ENCODE data around the gene ELOB. TPM values are rescaled to one million over a fixed set of nuclear protein-coding genes. Genes with fewer than 3 reads are reported as not detected.

The ELOB gene
- 218 TPM for polyA plus RNA-seq (2013, experiment 1 of 4)
- polyA plus RNA-seq (2013, experiment 2 of 4) = 219 TPM
- polyA plus RNA-seq (2013, experiment 3 of 4) = 229 TPM
- 227 TPM for polyA plus RNA-seq (2013, experiment 4 of 4)

DNA sequence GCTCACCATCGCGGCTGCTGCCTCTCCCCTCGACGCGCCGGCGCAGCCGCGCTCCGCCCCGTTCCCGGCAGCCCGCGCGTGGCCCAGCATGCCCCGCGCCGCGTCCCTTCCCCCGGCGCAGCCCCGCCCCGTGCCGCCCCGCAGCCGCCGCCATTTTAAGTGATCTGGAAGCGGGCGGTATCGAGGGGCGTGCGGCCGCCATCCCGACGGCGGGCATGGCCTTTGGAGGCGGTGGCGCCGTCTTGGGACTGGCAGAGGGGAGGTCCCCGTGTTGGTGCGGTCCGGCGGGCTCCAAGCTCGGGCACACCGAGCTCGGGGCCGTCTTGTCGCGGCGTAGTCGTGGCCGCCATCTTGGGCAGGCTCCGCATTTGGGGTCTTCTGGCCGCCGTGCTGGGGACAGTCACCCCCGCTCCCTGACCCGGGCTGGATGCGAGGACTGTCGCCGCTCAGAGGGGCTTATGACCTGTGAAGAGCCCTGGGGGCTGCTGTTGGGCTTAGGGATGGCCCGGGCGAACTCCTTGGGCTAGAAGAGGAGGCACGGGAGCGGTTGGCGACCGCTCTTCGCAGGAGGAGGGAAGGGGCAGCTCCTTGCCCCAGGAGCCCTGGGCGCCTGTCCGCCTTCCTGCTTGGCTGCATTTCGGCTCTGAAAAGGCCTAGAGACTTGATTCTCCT, at the start of gene ELOB:
ELOB (minus strand) TSS at position 50 of the 672 bp plus-strand sequence; CDS start at position 9, 41 bp downstream.
- H3K4me3 ChIP-seq (ENCODE audit: insufficient read depth, low read depth, low read length) = peak within 1 kb of the TSS; percentile 59
- H3K36me3 ChIP-seq (ENCODE audit: control insufficient read depth, insufficient read depth, low read length) = peaks cover 8% of the 10 kb centered on the region
- WGBS, 2 experiments = 0% methylated on average over 70 of the region's 70 CpGs
- peak within 1 kb of the TSS; percentile 97 for H3K27ac ChIP-seq (ENCODE audit: insufficient read depth, low read depth, low read length, poor library complexity, severe bottlenecking)
- no peaks in the 10 kb centered on the region for H3K27me3 ChIP-seq (ENCODE audit: control insufficient read depth, insufficient read depth, low read length, poor library complexity, severe bottlenecking)
- H3K9me3 ChIP-seq (ENCODE audit: control insufficient read depth, low read length) = no peaks in the 10 kb centered on the region
- no peaks in the 10 kb centered on the region for H3K4me1 ChIP-seq (ENCODE audit: control insufficient read depth, insufficient read depth, low read length)

DNA sequence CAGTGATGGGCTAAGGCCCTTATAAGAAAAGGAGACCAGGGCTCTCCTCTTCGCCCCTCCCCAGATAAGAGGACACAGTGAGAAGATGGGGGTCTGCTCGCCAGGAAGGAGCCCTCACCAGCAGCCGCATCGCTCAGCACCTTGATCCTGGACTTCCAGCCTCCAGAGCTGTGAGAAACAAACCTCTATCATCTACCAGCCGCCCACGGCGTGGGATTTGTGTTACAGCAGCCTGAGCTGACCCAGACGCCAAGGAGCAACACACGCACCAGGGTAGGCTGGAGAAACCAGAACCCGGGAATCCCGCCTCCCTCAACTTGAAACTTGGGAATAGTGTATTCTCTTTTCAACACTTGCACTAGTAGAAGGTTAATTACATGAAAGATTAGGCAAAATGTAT, 48.8 kb upstream of the ELOB start:
- no peak overlapping the region for H3K27ac ChIP-seq (ENCODE audit: insufficient read depth, low read depth, low read length, poor library complexity, severe bottlenecking)
- H3K27me3 ChIP-seq (ENCODE audit: control insufficient read depth, insufficient read depth, low read length, poor library complexity, severe bottlenecking) = no peaks in the 10 kb centered on the region
- no peak overlapping the region for H3K4me3 ChIP-seq (ENCODE audit: insufficient read depth, low read depth, low read length)
- H3K9me3 ChIP-seq (ENCODE audit: control insufficient read depth, low read length) = no peaks in the 10 kb centered on the region
- H3K4me1 ChIP-seq (ENCODE audit: control insufficient read depth, insufficient read depth, low read length) = no peaks in the 10 kb centered on the region
- no peaks in the 10 kb centered on the region for H3K36me3 ChIP-seq (ENCODE audit: control insufficient read depth, insufficient read depth, low read length)
- 82 to 91% methylated on average over 10 to 11 of the region's 11 CpGs for WGBS, 2 experiments

DNA sequence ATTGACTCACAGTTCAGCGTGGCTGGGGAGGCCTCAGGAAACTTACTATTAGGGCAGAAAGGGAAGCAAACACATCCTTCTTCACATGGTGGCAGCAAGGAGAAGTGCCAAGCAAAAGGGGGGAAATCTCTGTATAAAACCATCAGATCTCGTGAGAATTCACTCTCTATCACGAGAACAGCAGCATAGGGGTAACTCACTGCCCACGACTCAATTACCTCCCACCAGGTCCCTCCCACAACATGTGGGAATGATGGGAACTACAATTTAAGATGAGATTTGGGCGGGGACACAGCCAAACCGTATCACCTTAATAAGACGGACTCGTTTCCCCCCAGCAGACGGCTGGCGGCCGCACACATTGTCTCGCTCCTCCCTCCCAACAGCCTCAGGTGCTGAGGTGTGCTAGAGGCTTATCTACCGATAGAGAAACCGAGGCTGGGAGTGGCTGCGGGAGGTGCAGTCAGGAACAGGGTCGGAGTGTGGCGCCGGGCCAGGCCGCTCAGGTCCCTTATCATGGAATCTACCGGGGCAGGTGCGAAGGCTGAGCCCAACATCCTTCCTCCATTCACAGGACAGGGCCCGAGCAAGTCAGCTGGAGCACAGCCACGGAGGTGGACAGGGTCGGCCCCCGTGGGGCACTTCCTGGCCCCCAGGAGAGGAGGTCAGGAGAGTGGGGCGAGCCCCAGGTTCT, 48.1 kb upstream of the ELOB start:
- peaks cover 4% of the 10 kb centered on the region for H3K4me1 ChIP-seq (ENCODE audit: control insufficient read depth, insufficient read depth, low read length)
- 88 to 89% methylated on average over 26 of the region's 26 CpGs for WGBS, 2 experiments
- H3K4me3 ChIP-seq (ENCODE audit: insufficient read depth, low read depth, low read length) = no peak overlapping the region
- no peaks in the 10 kb centered on the region for H3K27me3 ChIP-seq (ENCODE audit: control insufficient read depth, insufficient read depth, low read length, poor library complexity, severe bottlenecking)
- no peaks in the 10 kb centered on the region for H3K36me3 ChIP-seq (ENCODE audit: control insufficient read depth, insufficient read depth, low read length)
- no peak overlapping the region for H3K27ac ChIP-seq (ENCODE audit: insufficient read depth, low read depth, low read length, poor library complexity, severe bottlenecking)
- no peaks in the 10 kb centered on the region for H3K9me3 ChIP-seq (ENCODE audit: control insufficient read depth, low read length)

DNA sequence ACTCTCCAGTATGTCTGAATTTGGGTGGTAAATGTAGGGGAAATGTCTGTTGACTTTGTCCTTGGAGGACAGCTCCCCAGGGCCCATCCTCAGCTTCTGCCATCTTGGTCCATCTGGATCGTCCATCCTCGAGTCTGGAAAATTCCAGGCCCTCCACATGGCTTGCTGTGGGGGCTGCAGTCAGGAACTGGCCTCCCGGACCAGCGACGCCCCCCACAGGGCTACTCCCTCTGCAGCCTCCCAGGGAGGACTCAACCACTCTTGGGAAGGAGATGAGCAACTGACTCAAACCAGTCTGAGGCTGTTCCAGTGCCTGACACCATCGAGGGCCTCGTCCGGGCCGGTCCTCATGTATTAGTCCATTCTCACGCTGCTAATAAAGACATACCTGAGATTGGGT, 47.5 kb upstream of the ELOB start:
- 91 to 92% methylated on average over 10 of the region's 10 CpGs for WGBS, 2 experiments
- H3K27me3 ChIP-seq (ENCODE audit: control insufficient read depth, insufficient read depth, low read length, poor library complexity, severe bottlenecking) = no peaks in the 10 kb centered on the region
- H3K27ac ChIP-seq (ENCODE audit: insufficient read depth, low read depth, low read length, poor library complexity, severe bottlenecking) = no peak overlapping the region
- H3K4me1 ChIP-seq (ENCODE audit: control insufficient read depth, insufficient read depth, low read length) = peaks cover 5% of the 10 kb centered on the region
- H3K36me3 ChIP-seq (ENCODE audit: control insufficient read depth, insufficient read depth, low read length) = no peaks in the 10 kb centered on the region
- H3K4me3 ChIP-seq (ENCODE audit: insufficient read depth, low read depth, low read length) = no peak overlapping the region
- no peaks in the 10 kb centered on the region for H3K9me3 ChIP-seq (ENCODE audit: control insufficient read depth, low read length)

DNA sequence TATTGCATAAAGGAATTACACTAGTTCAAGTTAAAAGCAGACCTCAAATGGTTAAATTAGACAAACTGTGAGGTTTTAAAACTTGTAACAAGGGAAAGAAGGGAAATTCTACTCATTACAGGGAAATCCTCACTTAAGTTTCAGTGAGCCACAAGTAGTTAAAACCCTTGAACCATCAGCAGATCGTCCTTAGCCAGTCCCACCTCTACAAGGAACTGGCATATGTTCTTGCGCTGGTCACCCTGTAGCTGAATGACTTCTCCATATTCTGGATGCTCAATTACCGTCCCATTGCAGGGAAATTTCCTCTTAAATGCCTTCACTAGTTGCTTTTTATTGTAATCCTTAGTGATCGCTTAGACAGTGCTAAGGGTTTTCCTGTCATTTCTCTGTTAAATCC, 45.4 kb upstream of the ELOB start:
- no peaks in the 10 kb centered on the region for H3K9me3 ChIP-seq (ENCODE audit: control insufficient read depth, low read length)
- no peaks in the 10 kb centered on the region for H3K27me3 ChIP-seq (ENCODE audit: control insufficient read depth, insufficient read depth, low read length, poor library complexity, severe bottlenecking)
- no peaks in the 10 kb centered on the region for H3K36me3 ChIP-seq (ENCODE audit: control insufficient read depth, insufficient read depth, low read length)
- H3K4me3 ChIP-seq (ENCODE audit: insufficient read depth, low read depth, low read length) = no peak overlapping the region
- H3K27ac ChIP-seq (ENCODE audit: insufficient read depth, low read depth, low read length, poor library complexity, severe bottlenecking) = no peak overlapping the region
- 88 to 92% methylated on average over 4 of the region's 4 CpGs for WGBS, 2 experiments
- H3K4me1 ChIP-seq (ENCODE audit: control insufficient read depth, insufficient read depth, low read length) = peaks cover 5% of the 10 kb centered on the region

DNA sequence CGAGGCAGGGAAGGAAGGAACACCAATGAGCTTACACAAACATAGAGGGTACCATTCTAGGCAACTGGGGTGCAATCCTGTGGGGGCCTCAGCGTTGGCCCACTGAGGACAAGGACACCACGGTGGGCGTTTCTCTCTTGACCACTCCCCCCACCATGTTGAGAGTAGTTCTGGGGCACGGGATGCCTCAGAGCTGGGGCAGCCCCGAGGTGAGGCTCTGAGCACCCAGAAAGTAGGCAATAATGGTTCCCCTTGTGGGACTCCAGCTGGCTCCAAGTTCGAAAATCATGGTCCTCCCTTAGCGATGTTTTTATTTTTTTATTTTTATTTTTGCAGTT, 45.0 kb upstream of the ELOB start:
- peaks cover 5% of the 10 kb centered on the region for H3K4me1 ChIP-seq (ENCODE audit: control insufficient read depth, insufficient read depth, low read length)
- no peaks in the 10 kb centered on the region for H3K27me3 ChIP-seq (ENCODE audit: control insufficient read depth, insufficient read depth, low read length, poor library complexity, severe bottlenecking)
- no peak overlapping the region for H3K4me3 ChIP-seq (ENCODE audit: insufficient read depth, low read depth, low read length)
- 87 to 88% methylated on average over 7 to 8 of the region's 8 CpGs for WGBS, 2 experiments
- no peak overlapping the region for H3K27ac ChIP-seq (ENCODE audit: insufficient read depth, low read depth, low read length, poor library complexity, severe bottlenecking)
- no peaks in the 10 kb centered on the region for H3K9me3 ChIP-seq (ENCODE audit: control insufficient read depth, low read length)
- H3K36me3 ChIP-seq (ENCODE audit: control insufficient read depth, insufficient read depth, low read length) = no peaks in the 10 kb centered on the region

DNA sequence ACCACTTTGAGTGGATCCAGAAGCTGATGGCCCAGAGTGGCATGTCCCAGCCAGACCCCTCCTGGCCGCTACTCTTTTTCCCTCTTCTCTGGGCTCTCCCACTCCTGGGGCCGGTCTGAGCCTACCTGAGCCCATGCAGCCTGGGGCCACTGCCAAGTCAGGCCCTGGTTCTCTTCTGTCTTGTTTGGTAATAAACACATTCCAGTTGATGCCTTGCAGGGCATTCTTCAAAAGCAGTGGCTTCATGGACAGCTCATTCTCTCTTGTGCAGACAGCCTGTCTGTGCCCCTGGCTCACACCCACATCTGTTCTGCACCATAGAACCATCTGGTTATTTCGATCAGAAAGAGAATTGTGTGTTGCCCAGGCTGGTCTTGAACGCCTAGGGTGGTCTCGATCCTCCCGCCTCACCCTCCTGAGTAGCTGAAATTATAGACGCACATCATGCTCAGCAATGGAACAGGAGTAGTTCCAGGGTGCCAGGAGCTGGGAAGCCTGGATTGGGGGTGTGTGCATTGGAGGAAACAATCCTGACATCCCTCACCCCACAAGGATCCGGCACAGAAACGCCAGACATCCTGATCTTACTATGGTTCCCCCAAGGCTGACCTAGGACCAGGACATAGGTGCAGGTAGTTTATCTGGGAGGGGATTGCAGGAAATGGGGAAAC, 44.5 kb upstream of the ELOB start:
- Histone ChIP-seq H3K36me3 (ENCODE audit: control insufficient read depth, insufficient read depth, low read length) (no peaks in the 10 kb centered on the region), H3K4me1 (ENCODE audit: control insufficient read depth, insufficient read depth, low read length) (peaks cover 5% of the 10 kb centered on the region), H3K4me3 (ENCODE audit: insufficient read depth, low read depth, low read length) (no peak overlapping the region), H3K27ac (ENCODE audit: insufficient read depth, low read depth, low read length, poor library complexity, severe bottlenecking) (no peak overlapping the region), H3K27me3 (ENCODE audit: control insufficient read depth, insufficient read depth, low read length, poor library complexity, severe bottlenecking) (no peaks in the 10 kb centered on the region), H3K9me3 (ENCODE audit: control insufficient read depth, low read length) (no peaks in the 10 kb centered on the region)
- WGBS, 2 experiments = 84% methylated on average over 9 of the region's 9 CpGs

DNA sequence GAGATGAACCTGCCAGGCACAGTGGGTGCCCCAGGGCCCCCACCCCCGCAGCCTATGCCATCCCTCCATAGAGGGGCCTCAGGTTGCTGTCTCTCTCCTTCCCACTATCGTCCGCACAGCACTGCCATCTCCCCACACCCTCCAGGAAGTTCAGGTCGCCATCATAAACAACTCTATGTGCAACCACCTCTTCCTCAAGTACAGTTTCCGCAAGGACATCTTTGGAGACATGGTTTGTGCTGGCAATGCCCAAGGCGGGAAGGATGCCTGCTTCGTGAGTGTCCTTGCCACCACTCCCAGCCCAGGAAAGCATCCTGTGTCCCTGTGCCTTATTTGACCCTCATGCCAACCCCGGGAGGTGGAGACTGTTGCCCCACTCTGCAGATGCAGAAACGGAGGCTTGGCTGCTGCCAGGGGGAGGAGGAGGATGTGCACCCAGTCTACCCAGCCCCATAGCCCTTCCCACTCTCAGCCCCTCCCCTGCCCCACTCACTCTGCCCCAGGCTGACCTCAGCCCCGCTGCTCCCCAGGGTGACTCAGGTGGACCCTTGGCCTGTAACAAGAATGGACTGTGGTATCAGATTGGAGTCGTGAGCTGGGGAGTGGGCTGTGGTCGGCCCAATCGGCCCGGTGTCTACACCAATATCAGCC, 43.9 kb upstream of the ELOB start:
- 89% methylated on average over 14 of the region's 14 CpGs for WGBS, 2 experiments
- Histone ChIP-seq H3K27ac (ENCODE audit: insufficient read depth, low read depth, low read length, poor library complexity, severe bottlenecking) (no peak overlapping the region), H3K36me3 (ENCODE audit: control insufficient read depth, insufficient read depth, low read length) (no peaks in the 10 kb centered on the region), H3K9me3 (ENCODE audit: control insufficient read depth, low read length) (no peaks in the 10 kb centered on the region), H3K27me3 (ENCODE audit: control insufficient read depth, insufficient read depth, low read length, poor library complexity, severe bottlenecking) (no peaks in the 10 kb centered on the region), H3K4me3 (ENCODE audit: insufficient read depth, low read depth, low read length) (no peak overlapping the region), H3K4me1 (ENCODE audit: control insufficient read depth, insufficient read depth, low read length) (peaks cover 5% of the 10 kb centered on the region)

DNA sequence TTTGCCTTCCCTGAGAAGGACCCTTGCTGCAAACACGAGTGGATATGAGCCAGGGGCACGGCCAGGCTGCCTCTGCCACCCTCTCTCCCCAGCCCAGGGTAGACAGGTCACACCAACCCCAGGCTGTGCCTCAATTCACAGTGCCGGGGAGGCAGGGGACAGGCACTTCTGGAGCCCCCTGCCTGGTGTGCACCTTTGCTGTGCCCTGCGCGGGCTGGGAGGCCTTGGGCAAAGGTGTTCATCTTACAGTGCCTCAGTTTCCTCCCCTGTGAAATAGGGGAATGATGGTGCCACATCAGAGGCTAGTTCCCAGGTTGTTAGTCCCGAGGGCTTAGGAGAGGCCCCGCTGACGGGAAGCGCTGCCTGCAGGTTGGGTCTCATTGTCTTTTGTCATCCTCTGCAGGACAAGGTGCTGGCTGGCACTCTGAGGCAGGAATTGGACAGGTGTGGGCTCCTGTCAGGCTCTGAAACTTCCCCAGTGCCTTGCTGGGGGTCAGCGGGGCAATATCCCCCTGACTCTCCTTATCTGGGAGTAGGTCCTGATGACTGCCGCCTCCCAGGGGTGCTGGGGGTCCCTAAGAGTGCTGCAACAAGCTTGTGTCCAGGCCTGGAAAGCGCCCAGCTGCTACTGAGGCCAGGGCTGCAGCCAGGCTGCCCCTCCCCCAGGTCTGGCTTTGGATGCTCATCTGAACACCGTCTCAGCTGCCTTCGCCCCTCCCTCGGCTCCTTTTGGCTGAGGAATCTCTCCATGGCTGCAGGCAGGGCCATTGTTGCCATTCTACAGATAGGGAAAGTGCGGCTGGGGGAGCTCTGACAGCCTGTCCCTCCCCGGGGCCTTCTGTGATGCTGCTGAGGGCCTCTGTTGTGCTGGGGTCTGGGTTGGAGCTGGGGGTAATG, 43.1 kb upstream of the ELOB start:
- peaks cover 5% of the 10 kb centered on the region for H3K4me1 ChIP-seq (ENCODE audit: control insufficient read depth, insufficient read depth, low read length)
- no peak overlapping the region for H3K27ac ChIP-seq (ENCODE audit: insufficient read depth, low read depth, low read length, poor library complexity, severe bottlenecking)
- WGBS, 2 experiments = 77 to 80% methylated on average over 17 of the region's 17 CpGs
- H3K27me3 ChIP-seq (ENCODE audit: control insufficient read depth, insufficient read depth, low read length, poor library complexity, severe bottlenecking) = no peaks in the 10 kb centered on the region
- no peaks in the 10 kb centered on the region for H3K9me3 ChIP-seq (ENCODE audit: control insufficient read depth, low read length)
- no peak overlapping the region for H3K4me3 ChIP-seq (ENCODE audit: insufficient read depth, low read depth, low read length)
- H3K36me3 ChIP-seq (ENCODE audit: control insufficient read depth, insufficient read depth, low read length) = no peaks in the 10 kb centered on the region

Measured in ectodermal cell (in vitro differentiated cells).